ENCODE data around the gene PRUNE2.

- no peak for TF ChIP-seq CTCF (IDR thresholded peaks at IDR 0.05; ENCODE audit: insufficient read depth, low read length, poor library complexity, severe bottlenecking)
- no peak for TF ChIP-seq EZH2phosphoT487 (conservative IDR thresholded peaks at IDR 0.05; ENCODE audit: low read length)
Observed at GRCh38 chr9:76713381-76713780, 192.5 kb downstream of the PRUNE2 start.
